ENCODE results near the gene SHANK3.

The SHANK3 gene

DNA sequence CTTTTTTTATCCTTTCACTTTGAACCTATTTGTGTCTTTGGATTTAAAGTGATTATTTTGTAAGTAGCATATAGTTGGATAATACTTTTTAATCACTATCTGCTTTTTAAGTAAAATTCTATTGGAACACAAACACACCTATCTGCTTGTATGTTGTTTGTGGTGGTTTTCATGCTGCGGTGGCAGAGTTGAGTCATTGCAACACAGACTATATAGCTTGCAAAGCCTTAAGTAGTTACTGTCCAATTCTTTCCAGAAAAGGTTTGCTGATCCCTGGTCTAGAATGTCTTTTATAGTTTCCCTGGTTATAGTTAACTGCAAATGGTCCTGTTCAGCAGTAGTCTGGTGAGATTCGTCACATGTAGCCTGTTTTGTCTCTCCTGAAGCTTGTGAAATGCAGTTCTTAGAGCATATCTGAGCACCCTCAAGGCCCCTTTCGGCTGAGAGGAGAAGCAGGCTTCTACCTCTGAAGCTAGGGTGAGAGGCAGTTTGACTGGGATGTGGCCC is 21.5 kb downstream of the SHANK3 start:
- no peak for TF ChIP-seq SIN3A (IDR thresholded peaks at IDR 0.05; ENCODE audit: borderline replicate concordance, insufficient read depth, low read length)
- no peak for TF ChIP-seq TAF1 (IDR thresholded peaks at IDR 0.05; ENCODE audit: borderline replicate concordance, insufficient read depth, low read length)
- no peak for TF ChIP-seq POLR2AphosphoS5 (IDR thresholded peaks at IDR 0.05; ENCODE audit: low read depth, low read length)
- no peak for TF ChIP-seq REST (IDR thresholded peaks at IDR 0.05; ENCODE audit: insufficient read depth in 1 of 2, low read depth in 2 of 2, low read length in 2 of 2)

DNA sequence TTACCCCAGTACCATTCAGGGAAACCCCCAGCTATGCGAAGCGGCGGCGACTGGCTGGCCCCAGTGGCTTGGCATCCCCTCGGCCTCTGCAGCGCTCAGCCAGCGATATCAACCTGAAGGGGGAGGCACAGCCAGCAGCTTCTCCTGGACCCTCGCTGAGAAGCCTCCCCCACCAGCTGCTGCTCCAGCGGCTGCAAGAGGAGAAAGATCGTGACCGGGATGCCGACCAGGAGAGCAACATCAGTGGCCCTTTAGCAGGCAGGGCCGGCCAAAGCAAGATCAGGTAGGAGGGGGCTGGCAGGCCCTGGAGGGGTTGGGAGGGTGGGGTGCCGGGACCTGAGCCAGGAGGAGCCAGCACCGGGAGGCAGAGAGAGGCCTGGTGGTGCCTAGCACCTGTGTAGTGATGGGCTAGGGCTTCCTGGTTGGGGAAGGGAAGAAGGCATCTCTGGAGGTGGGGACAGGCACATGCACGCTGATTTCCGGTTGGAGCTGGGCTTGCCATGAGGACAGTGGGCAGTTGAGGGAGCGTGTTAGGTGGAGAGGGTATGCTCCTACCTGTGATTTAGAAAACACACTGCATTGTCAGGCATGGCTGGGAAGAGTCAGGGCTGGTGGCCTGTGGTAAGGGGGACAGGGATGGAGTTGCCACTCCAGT is 22.3 kb downstream of the SHANK3 start:
- no peak for TF ChIP-seq FOXP2 (optimal IDR thresholded peaks at IDR 0.05; ENCODE audit: borderline replicate concordance, extremely low read depth, extremely low read length, insufficient read depth)

- no peak for TF ChIP-seq REST (IDR thresholded peaks at IDR 0.05; ENCODE audit: insufficient read depth in 1 of 2, low read depth in 2 of 2, low read length in 2 of 2)
- TF ChIP-seq SIN3A (IDR thresholded peaks at IDR 0.05; ENCODE audit: borderline replicate concordance, insufficient read depth, low read length): no peak
- TF ChIP-seq FOXP2 (optimal IDR thresholded peaks at IDR 0.05; ENCODE audit: borderline replicate concordance, extremely low read depth, extremely low read length, insufficient read depth): no peak
- TF ChIP-seq TAF1 (IDR thresholded peaks at IDR 0.05; ENCODE audit: borderline replicate concordance, insufficient read depth, low read length): no peak
- no peak for TF ChIP-seq POLR2AphosphoS5 (IDR thresholded peaks at IDR 0.05; ENCODE audit: low read depth, low read length)
These were observed 23.0 kb downstream of the SHANK3 start for GRCh38 chr22:50695421-50696250.

DNA sequence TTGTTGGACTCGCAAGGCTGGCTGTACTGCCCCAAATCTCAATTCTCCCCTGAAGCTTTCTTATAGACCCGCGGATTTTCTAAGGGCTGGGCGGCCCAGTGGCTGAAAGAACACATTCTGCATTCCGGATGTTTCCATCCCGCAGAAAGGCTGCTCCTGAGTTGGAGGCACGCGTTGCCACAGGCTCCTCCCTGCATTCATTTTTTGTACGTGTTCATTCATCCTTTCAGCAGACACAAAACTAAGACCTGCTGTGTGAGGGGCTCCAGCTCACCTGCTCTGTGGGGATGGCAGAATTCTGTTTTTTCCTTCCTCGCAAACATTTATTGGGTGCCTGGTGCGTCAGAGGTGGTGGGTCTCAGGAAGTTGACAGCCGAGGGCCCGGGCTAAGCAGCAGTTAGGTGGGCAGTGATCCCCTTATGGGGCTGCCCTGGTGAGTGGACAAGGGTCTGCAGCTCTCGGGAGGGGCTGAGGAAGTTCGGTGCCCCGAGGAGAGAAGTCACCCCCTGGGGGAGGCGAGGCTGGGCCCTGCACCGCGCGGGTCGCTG is 23.7 kb downstream of the SHANK3 start:
- TF ChIP-seq FOXP2 (optimal IDR thresholded peaks at IDR 0.05; ENCODE audit: borderline replicate concordance, extremely low read depth, extremely low read length, insufficient read depth) (no peak), REST (IDR thresholded peaks at IDR 0.05; ENCODE audit: insufficient read depth in 1 of 2, low read depth in 2 of 2, low read length in 2 of 2) (no peak), POLR2AphosphoS5 (IDR thresholded peaks at IDR 0.05; ENCODE audit: low read depth, low read length) (no peak), TAF1 (IDR thresholded peaks at IDR 0.05; ENCODE audit: borderline replicate concordance, insufficient read depth, low read length) (no peak), SIN3A (IDR thresholded peaks at IDR 0.05; ENCODE audit: borderline replicate concordance, insufficient read depth, low read length) (no peak)

DNA sequence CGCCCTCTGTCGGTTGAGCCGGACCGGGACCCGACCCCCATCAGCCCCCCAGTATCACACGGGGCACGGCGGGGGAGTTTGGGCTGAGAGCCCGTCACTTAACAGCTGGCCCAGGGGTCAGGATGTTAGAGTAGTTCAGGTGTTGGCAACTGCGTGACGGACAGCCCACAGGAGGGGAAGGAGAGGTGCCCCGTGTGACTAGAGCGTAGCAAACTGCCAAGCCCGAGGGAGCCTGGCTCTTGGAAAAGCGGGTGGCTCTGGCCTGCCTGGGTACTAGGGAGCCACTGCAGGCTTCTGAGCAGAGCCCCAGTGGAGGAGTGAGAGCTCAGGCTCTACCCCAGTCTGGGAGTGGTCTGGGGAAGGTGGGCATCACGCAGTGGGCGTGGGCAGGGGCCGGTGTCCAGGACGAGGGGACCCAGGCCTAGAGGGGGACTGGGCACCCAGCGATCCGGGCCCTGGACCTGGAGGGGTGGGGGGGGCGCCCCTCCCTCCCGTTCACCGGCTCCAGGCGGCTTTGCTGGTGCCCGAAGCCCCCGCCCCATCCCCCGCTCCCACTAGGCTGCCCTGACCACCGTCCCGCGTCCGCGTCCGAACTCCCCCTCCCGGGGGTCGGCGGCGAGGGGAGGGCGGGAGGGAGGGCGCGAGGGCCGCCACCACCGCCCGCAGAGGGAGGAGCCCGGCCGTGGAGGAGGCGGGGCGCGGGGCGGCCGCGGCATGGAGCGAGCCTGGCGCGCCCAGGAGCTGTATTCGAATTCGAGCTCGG is 24.4 kb downstream of the SHANK3 start:
- no peak for TF ChIP-seq SIN3A (IDR thresholded peaks at IDR 0.05; ENCODE audit: borderline replicate concordance, insufficient read depth, low read length)
- TF ChIP-seq TAF1 (IDR thresholded peaks at IDR 0.05; ENCODE audit: borderline replicate concordance, insufficient read depth, low read length): no peak
- no peak for TF ChIP-seq REST (IDR thresholded peaks at IDR 0.05; ENCODE audit: insufficient read depth in 1 of 2, low read depth in 2 of 2, low read length in 2 of 2)
- TF ChIP-seq FOXP2 (optimal IDR thresholded peaks at IDR 0.05; ENCODE audit: borderline replicate concordance, extremely low read depth, extremely low read length, insufficient read depth): no peak
- TF ChIP-seq POLR2AphosphoS5 (IDR thresholded peaks at IDR 0.05; ENCODE audit: low read depth, low read length): no peak
